Measurements from ENCODE around the gene GNAI1.

The GNAI1 gene

GRCh38 chr7:80210400-80210799 is 75.8 kb downstream of the GNAI1 start:
- no peaks in the 10 kb centered on the region for H3K79me2 ChIP-seq (ENCODE audit: insufficient read depth, low read depth)
- peaks cover 19% of the 10 kb centered on the region for H3K4me1 ChIP-seq (ENCODE audit: low read depth, poor library complexity, severe bottlenecking)
- H4K20me1 ChIP-seq (ENCODE audit: insufficient read depth): 0 out of 2 replicates have a peak, but pooled peaks cover 3% of the 10 kb centered on the region
- no peak overlapping the region for H3K9ac ChIP-seq
- no peak overlapping the region for H3K27ac ChIP-seq
- TF ChIP-seq, protein P1, sequence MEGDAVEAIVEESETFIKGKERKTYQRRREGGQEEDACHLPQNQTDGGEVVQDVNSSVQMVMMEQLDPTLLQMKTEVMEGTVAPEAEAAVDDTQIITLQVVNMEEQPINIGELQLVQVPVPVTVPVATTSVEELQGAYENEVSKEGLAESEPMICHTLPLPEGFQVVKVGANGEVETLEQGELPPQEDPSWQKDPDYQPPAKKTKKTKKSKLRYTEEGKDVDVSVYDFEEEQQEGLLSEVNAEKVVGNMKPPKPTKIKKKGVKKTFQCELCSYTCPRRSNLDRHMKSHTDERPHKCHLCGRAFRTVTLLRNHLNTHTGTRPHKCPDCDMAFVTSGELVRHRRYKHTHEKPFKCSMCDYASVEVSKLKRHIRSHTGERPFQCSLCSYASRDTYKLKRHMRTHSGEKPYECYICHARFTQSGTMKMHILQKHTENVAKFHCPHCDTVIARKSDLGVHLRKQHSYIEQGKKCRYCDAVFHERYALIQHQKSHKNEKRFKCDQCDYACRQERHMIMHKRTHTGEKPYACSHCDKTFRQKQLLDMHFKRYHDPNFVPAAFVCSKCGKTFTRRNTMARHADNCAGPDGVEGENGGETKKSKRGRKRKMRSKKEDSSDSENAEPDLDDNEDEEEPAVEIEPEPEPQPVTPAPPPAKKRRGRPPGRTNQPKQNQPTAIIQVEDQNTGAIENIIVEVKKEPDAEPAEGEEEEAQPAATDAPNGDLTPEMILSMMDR (conservative IDR thresholded peaks at IDR 0.05; ENCODE audit: low read depth, low read length): no peak
- peaks cover 18% of the 10 kb centered on the region; the same call in 1 of the 2 replicates for H3K27me3 ChIP-seq (ENCODE audit: insufficient read depth, low read depth)
- H3K4me2 ChIP-seq: no peak overlapping the region
- no peaks in the 10 kb centered on the region for H3K36me3 ChIP-seq (ENCODE audit: insufficient read depth)
- H3K4me3 ChIP-seq (IDR thresholded peaks at IDR 0.05; ENCODE audit: insufficient read depth, low read depth, low read length): no peak overlapping the region
- H2AFZ ChIP-seq (ENCODE audit: low read depth): no peak overlapping the region

DNA sequence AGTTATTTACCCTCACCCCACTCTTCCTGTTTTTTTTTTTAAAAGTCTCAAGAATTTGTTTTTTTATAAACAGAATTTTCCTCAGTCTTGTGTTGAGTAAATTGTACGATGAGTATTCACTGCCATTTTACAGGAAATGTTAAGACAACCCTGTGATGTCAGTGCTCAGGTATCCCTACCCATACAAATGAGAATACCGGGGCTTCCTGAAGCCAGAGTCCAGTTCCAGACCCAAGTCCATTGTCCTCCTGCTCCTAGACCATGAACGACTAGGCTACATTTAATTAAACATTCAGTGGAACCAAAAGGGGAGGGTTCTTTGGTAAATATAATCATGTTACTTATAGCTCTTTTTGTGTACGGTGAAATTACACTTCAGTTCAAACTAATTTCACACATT is 79.2 kb downstream of the GNAI1 start:
- Histone ChIP-seq H3K4me1 (ENCODE audit: low read depth, poor library complexity, severe bottlenecking) (peaks cover 27% of the 10 kb centered on the region), H3K27ac (no peak overlapping the region), H3K79me2 (ENCODE audit: insufficient read depth, low read depth) (no peaks in the 10 kb centered on the region), H3K36me3 (ENCODE audit: insufficient read depth) (no peaks in the 10 kb centered on the region), H4K20me1 (ENCODE audit: insufficient read depth) (0 out of 2 replicates have a peak, but pooled peaks cover 7% of the 10 kb centered on the region), H3K27me3 (ENCODE audit: insufficient read depth, low read depth) (peaks cover 12% of the 10 kb centered on the region; the same call in 1 of the 2 replicates), H3K4me2 (no peak overlapping the region), H2AFZ (ENCODE audit: low read depth) (no peak overlapping the region), H3K4me3 (IDR thresholded peaks at IDR 0.05; ENCODE audit: insufficient read depth, low read depth, low read length) (no peak overlapping the region), H3K9ac (no peak overlapping the region)
- TF ChIP-seq, protein P1 (conservative IDR thresholded peaks at IDR 0.05; ENCODE audit: low read depth, low read length): no peak

- Histone ChIP-seq H3K4me1 (ENCODE audit: low read depth, poor library complexity, severe bottlenecking) (peaks cover 27% of the 10 kb centered on the region), H3K4me3 (IDR thresholded peaks at IDR 0.05; ENCODE audit: insufficient read depth, low read depth, low read length) (no peak overlapping the region), H3K27me3 (ENCODE audit: insufficient read depth, low read depth) (peaks cover 5% of the 10 kb centered on the region; the same call in 1 of the 2 replicates), H3K79me2 (ENCODE audit: insufficient read depth, low read depth) (no peaks in the 10 kb centered on the region), H3K36me3 (ENCODE audit: insufficient read depth) (no peaks in the 10 kb centered on the region), H3K27ac (no peak overlapping the region), H2AFZ (ENCODE audit: low read depth) (no peak overlapping the region), H3K4me2 (no peak overlapping the region), H3K9ac (no peak overlapping the region), H4K20me1 (ENCODE audit: insufficient read depth) (0 out of 2 replicates have a peak, but pooled peaks cover 7% of the 10 kb centered on the region)
- TF ChIP-seq, protein P1 (conservative IDR thresholded peaks at IDR 0.05; ENCODE audit: low read depth, low read length): no peak
Measured at GRCh38 chr7:80215734-80216133, 81.1 kb downstream of the GNAI1 start.

- peaks cover 5% of the 10 kb centered on the region; the same call in 1 of the 2 replicates for H3K27me3 ChIP-seq (ENCODE audit: insufficient read depth, low read depth)
- H2AFZ ChIP-seq (ENCODE audit: low read depth): no peak overlapping the region
- H3K4me1 ChIP-seq (ENCODE audit: low read depth, poor library complexity, severe bottlenecking): peaks cover 27% of the 10 kb centered on the region
- H3K4me2 ChIP-seq: peak overlapping the region; percentile 44
- H3K4me3 ChIP-seq (IDR thresholded peaks at IDR 0.05; ENCODE audit: insufficient read depth, low read depth, low read length): no peak overlapping the region
- H3K27ac ChIP-seq: no peak overlapping the region; the same call in 1 of the 2 replicates
- H3K79me2 ChIP-seq (ENCODE audit: insufficient read depth, low read depth): no peaks in the 10 kb centered on the region
- H3K9ac ChIP-seq: no peak overlapping the region
- TF ChIP-seq, protein P1 (conservative IDR thresholded peaks at IDR 0.05; ENCODE audit: low read depth, low read length): no peak
- no peaks in the 10 kb centered on the region for H3K36me3 ChIP-seq (ENCODE audit: insufficient read depth)
- H4K20me1 ChIP-seq (ENCODE audit: insufficient read depth): 0 out of 2 replicates have a peak, but pooled peaks cover 7% of the 10 kb centered on the region
Measured at GRCh38 chr7:80216996-80217842, 82.6 kb downstream of the GNAI1 start.
